ENCODE measurements around the gene ORM1.

GRCh38 chr9:114334490-114334889, 11.6 kb downstream of the ORM1 start:
- TF ChIP-seq CTCF (IDR thresholded peaks at IDR 0.05; ENCODE audit: low read length) (no peak), EZH2 (optimal IDR thresholded peaks at IDR 0.05; ENCODE audit: low read depth, low read length) (no peak), EZH2phosphoT487 (IDR thresholded peaks at IDR 0.05; ENCODE audit: low read length) (no peak)
